Subcutaneous adipose tissue (tissue), 4 donors: Measurements from ENCODE around the gene EPHX1. TPM values are rescaled to one million over a fixed set of nuclear protein-coding genes. Genes with fewer than 3 reads are reported as not detected.

Experiments used
- CTCF ChIP-seq: fragments of 450-650 bp; IDR thresholded peaks from one replicate; pipeline ENCODE4 v1.5.1; 2016; ENCODE audit warnings: low read depth, mild to moderate bottlenecking, control low read depth, antibody characterized with exemption, moderate library complexity
- total RNA-seq, 4 donors: library from RNA; depleted of rRNA; stranded (reverse); fragments of >200 nt; gene quantifications; one replicate each; pipeline ENCODE4 v1.1.0, GENCODE V29; 2016

EPHX1 gene
- total RNA-seq, 4 donors from 2014 or later: 126 to 193 (median 153) TPM

- no peak for TF ChIP-seq CTCF
Measured at GRCh38 chr1:225819346-225820192, 9.6 kb downstream of the EPHX1 start.

DNA sequence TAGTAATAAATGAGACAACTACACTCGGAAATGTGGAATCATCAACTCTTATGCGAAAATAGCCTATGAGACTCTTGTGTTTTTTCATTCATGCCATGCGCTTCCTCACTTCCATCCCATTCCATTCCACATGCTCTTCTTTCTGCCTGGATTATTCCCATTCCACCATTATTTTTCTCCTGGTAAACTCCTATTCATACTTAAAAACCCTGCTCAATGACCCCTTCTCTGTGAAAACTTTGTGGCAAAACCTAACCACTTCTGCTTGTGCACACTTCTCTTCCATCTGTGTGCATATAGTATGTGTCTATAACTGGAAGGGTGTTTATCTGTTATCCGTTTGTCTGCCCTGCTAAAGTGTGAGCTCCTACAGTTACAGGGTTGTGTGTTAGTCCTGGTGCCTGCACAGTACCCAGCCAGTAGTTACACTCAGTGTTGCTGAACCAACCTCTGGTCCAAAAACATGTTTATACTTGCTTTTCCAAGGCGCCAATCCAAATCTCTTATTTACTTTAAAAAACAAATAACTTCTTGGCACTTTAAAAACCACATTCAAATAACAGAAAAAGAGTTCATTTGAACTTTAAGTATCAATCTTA is 10.7 kb downstream of the EPHX1 start:
- no peak for TF ChIP-seq CTCF

- TF ChIP-seq CTCF: no peak
Measured at GRCh38 chr1:225822655-225823403, 12.9 kb downstream of the EPHX1 start.

GRCh38 chr1:225823811-225824261 is 13.9 kb downstream of the EPHX1 start:
- TF ChIP-seq CTCF: no peak

- TF ChIP-seq CTCF: no peak
Measured at GRCh38 chr1:225824533-225824941, 14.6 kb downstream of the EPHX1 start.

DNA sequence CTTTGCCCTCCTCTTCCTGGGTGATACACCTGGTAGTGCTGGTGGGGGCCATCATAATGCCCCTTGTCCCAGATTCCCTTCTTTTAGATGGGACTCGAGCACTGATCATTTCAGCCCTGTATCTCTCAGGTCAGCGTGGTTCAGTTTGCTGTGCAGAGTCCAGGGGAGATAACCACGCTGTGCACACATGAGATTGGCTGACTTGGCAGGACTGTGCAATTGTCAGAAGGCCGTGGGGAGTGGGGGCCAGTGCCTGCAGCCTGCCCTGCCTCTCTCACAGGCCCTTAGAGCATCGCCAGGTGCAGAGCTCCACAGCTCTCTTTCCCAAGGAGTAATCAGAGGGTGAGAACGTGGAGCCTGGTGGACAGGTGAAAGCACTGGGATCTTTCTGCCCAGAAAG is 15.2 kb downstream of the EPHX1 start:
- no peak for TF ChIP-seq CTCF

DNA sequence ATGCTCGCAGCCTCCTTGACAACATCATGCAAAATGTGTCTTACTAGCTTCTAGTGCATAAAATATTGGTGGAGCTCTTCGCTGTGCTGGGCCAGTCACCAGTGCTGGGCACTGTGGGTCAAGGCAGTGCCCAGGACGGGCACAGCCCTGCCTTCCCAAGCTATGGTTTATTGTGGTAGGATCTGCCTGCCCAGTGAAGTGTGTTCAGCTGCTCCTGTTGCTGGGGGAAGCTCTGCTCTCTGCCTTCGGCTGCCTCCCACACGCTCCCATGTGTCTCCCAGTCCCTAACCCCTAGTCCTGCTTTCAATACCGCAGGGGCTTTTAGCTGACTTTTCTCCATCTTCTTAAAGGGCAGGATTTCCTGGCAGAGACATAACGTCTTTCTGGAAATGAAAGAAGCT is 15.7 kb downstream of the EPHX1 start:
- no peak for TF ChIP-seq CTCF
